GM12875 (cell line): ENCODE results near the gene CNOT9.

Source experiments
- H3K4me3 ChIP-seq: one replicate; pipeline ENCODE4 v1.5.1; 2011; ENCODE audit warnings: low read depth, low read length, control low read depth
- TF ChIP-seq, protein P1 (sequence below): IDR thresholded peaks from 2 replicates; pipeline ENCODE4 v1.5.1; 2011; ENCODE audit warnings: low read depth, mild to moderate bottlenecking, control low read depth, inconsistent platforms, low read length, moderate library complexity, borderline replicate concordance; ENCODE audit not compliant: insufficient read depth

Gene CNOT9

GRCh38 chr2:218643751-218644310, 75.2 kb downstream of the CNOT9 start:
- H3K4me3 ChIP-seq: no peak overlapping the region
- TF ChIP-seq, protein P1, sequence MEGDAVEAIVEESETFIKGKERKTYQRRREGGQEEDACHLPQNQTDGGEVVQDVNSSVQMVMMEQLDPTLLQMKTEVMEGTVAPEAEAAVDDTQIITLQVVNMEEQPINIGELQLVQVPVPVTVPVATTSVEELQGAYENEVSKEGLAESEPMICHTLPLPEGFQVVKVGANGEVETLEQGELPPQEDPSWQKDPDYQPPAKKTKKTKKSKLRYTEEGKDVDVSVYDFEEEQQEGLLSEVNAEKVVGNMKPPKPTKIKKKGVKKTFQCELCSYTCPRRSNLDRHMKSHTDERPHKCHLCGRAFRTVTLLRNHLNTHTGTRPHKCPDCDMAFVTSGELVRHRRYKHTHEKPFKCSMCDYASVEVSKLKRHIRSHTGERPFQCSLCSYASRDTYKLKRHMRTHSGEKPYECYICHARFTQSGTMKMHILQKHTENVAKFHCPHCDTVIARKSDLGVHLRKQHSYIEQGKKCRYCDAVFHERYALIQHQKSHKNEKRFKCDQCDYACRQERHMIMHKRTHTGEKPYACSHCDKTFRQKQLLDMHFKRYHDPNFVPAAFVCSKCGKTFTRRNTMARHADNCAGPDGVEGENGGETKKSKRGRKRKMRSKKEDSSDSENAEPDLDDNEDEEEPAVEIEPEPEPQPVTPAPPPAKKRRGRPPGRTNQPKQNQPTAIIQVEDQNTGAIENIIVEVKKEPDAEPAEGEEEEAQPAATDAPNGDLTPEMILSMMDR: no peak

GRCh38 chr2:218644721-218645120, 76.1 kb downstream of the CNOT9 start:
- H3K4me3 ChIP-seq: no peak overlapping the region
- TF ChIP-seq, protein P1: no peak

GRCh38 chr2:218645126-218645525, 76.5 kb downstream of the CNOT9 start:
- TF ChIP-seq, protein P1: no peak
- H3K4me3 ChIP-seq: no peak overlapping the region
